Caco-2 (cell line): ENCODE results near the gene NUDT19. TPM values are rescaled to one million over a fixed set of nuclear protein-coding genes. Genes with fewer than 3 reads are reported as not detected.
"Not testable (repeated sequence)": the region's sequence is repeated elsewhere in the genome, so short reads cannot be mapped to it uniquely, and the experiment has no call there.

Experiments used
- BruUV-seq: library from RNA; stranded (reverse); fragments of 400-500 nt; replicated peaks from 2 replicates; lab custom pipeline; 2021; lab: Mats Ljungman, UMichigan
- CTCF ChIA-PET: fragments of 300-600 bp; sonication (Branson Sonifier 250); formaldehyde crosslinking; loops from one replicate; lab custom pipeline; 2022; ENCODE audit warnings: antibody characterized with exemption; lab: Charles Lee
- POLR2A ChIA-PET: fragments of 300-600 bp; sonication (Branson Sonifier 250); formaldehyde crosslinking; loops from one replicate; lab custom pipeline; 2022; ENCODE audit warnings: antibody characterized with exemption; lab: Charles Lee
- DNase-seq, 2 experiments: peaks; one replicate each; pipeline versions ENCODE4 v3.0.0 to v3.0.0-alpha.2; 2020 to 2022
- H3K27me3 ChIP-seq: replicated peaks from 2 replicates; pipeline ENCODE4 v1.6.0; 2011; ENCODE audit warnings: low read length; ENCODE audit not compliant: control insufficient read depth, insufficient read depth
- H3K36me3 ChIP-seq: 2 replicates; pipeline ENCODE4 v1.5.1; 2011; ENCODE audit warnings: low read length; ENCODE audit not compliant: control insufficient read depth, insufficient read depth
- H3K4me1 ChIP-seq: fragments of 250-450 bp; sonication (Bioruptor Pico); 2 replicates; pipeline ENCODE4 v1.5.1; 2020; ENCODE audit warnings: mild to moderate bottlenecking
- H3K4me3 ChIP-seq: 2 replicates; pipeline ENCODE4 v1.5.1; 2011; ENCODE audit warnings: low read depth, mild to moderate bottlenecking, control low read depth, low read length
- H3K9me3 ChIP-seq: fragments of 250-450 bp; sonication (Bioruptor Pico); 2 replicates; pipeline ENCODE4 v1.5.1; 2020; ENCODE audit warnings: mild to moderate bottlenecking, moderate library complexity
- H3K27ac Mint-ChIP-seq: one replicate; pipeline ENCODE4 v1.8.0; 2022; ENCODE audit warnings: mixed read lengths; ENCODE audit not compliant: unreplicated experiment
- H3K27me3 Mint-ChIP-seq: one replicate; pipeline ENCODE4 v1.8.0; 2022; ENCODE audit warnings: mixed read lengths; ENCODE audit not compliant: insufficient read depth, unreplicated experiment
- H3K36me3 Mint-ChIP-seq: one replicate; pipeline ENCODE4 v1.8.0; 2022; ENCODE audit warnings: mild to moderate bottlenecking, mixed read lengths; ENCODE audit not compliant: insufficient read depth, unreplicated experiment
- H3K4me1 Mint-ChIP-seq: one replicate; pipeline ENCODE4 v1.8.0; 2022; ENCODE audit warnings: low read depth, mixed read lengths; ENCODE audit not compliant: unreplicated experiment
- H3K4me3 Mint-ChIP-seq: one replicate; pipeline ENCODE4 v1.8.0; 2022; ENCODE audit warnings: mild to moderate bottlenecking, moderate library complexity, mixed read lengths; ENCODE audit not compliant: unreplicated experiment
- H3K9me3 Mint-ChIP-seq: one replicate; pipeline ENCODE4 v1.8.0; 2022; ENCODE audit warnings: mixed read lengths; ENCODE audit not compliant: unreplicated experiment
- CTCF ChIP-seq, 2 experiments: fragments of 200-600 bp in 1 of 2; IDR thresholded peaks; 1 replicate in 1 of 2; 2 replicates in 1 of 2; pipeline versions ENCODE4 v1.5.1 to v1.8.0; 2011 to 2022; ENCODE audit warnings: antibody characterized with exemption in 1 of 2, control low read depth in 1 of 2, inconsistent platforms in 1 of 2, low read depth in 1 of 2, low read length in 1 of 2, mild to moderate bottlenecking in 1 of 2, moderate library complexity in 1 of 2; ENCODE audit not compliant: insufficient read depth in 1 of 2, severe bottlenecking in 1 of 2, unreplicated experiment in 1 of 2
- intact Hi-C: fragments of 100-400 bp; cut with micrococcal nuclease; formaldehyde crosslinking; loops from one replicate; pipeline ENCODE4 v1.10.0; 2022; ENCODE audit not compliant: unreplicated experiment
- total RNA-seq: library from RNA; stranded (reverse); gene quantifications from 2 replicates; pipeline ENCODE4 v1.2.3, GENCODE V29; 2022

The NUDT19 gene
- total RNA-seq, 1 experiment from 2014 or later, result 24.4 TPM

- Mint-ChIP-seq H3K4me3 (no peak overlapping the region), H3K27me3 (no peaks in the 10 kb centered on the region), H3K36me3 (peaks cover 60% of the 10 kb centered on the region), H3K4me1 (no peaks in the 10 kb centered on the region), H3K27ac (no peak overlapping the region), H3K9me3 (no peaks in the 10 kb centered on the region)
- intact Hi-C loops, result no loop called here
- no peak for DNase-seq
- BruUV-seq, result no TSS peak
- H3K4me1 ChIP-seq, result no peaks in the 10 kb centered on the region
- no peaks in the 10 kb centered on the region for H3K27me3 ChIP-seq
- peaks cover 12% of the 10 kb centered on the region for H3K9me3 ChIP-seq
- POLR2A ChIA-PET, result no interaction called here
- H3K36me3 ChIP-seq, result peaks cover 4% of the 10 kb centered on the region; the same call in 1 of the 2 replicates
- no peak overlapping the region for H3K4me3 ChIP-seq
- CTCF ChIA-PET, result no interaction called here
- no peak for TF ChIP-seq CTCF (IDR thresholded peaks at IDR 0.05; ENCODE audit: insufficient read depth in 1 of 2, low read depth in 1 of 2, low read length in 1 of 2, severe bottlenecking in 1 of 2, unreplicated experiment in 1 of 2)
These were observed 16.8 kb downstream of the NUDT19 start for GRCh38 chr19:32708457-32708856.

GRCh38 chr19:32709032-32709431 lies 17.4 kb downstream of the NUDT19 start:
- Mint-ChIP-seq H3K36me3 (peaks cover 57% of the 10 kb centered on the region), H3K4me3 (no peak overlapping the region), H3K27ac (no peak overlapping the region), H3K4me1 (no peaks in the 10 kb centered on the region), H3K9me3 (no peaks in the 10 kb centered on the region), H3K27me3 (no peaks in the 10 kb centered on the region)
- ChIA-PET CTCF (no interaction called here), POLR2A (no interaction called here)
- Histone ChIP-seq H3K4me3 (no peak overlapping the region), H3K9me3 (peaks cover 7% of the 10 kb centered on the region), H3K36me3 (peaks cover 4% of the 10 kb centered on the region; the same call in 1 of the 2 replicates), H3K4me1 (no peaks in the 10 kb centered on the region), H3K27me3 (no peaks in the 10 kb centered on the region)
- DNase-seq, result no peak
- BruUV-seq, result no TSS peak
- intact Hi-C loops, result no loop called here
- TF ChIP-seq CTCF (IDR thresholded peaks at IDR 0.05; ENCODE audit: insufficient read depth in 1 of 2, low read depth in 1 of 2, low read length in 1 of 2, severe bottlenecking in 1 of 2, unreplicated experiment in 1 of 2), result no peak

- Mint-ChIP-seq H3K4me1 (no peaks in the 10 kb centered on the region), H3K4me3 (no peak overlapping the region), H3K9me3 (no peaks in the 10 kb centered on the region), H3K36me3 (peaks cover 56% of the 10 kb centered on the region), H3K27me3 (no peaks in the 10 kb centered on the region), H3K27ac (no peak overlapping the region)
- H3K36me3 ChIP-seq, result peaks cover 2% of the 10 kb centered on the region; the same call in 1 of the 2 replicates
- ChIA-PET POLR2A (no interaction called here), CTCF (no interaction called here)
- no TSS peak for BruUV-seq
- no peaks in the 10 kb centered on the region for H3K27me3 ChIP-seq
- H3K4me1 ChIP-seq, result no peaks in the 10 kb centered on the region
- TF ChIP-seq CTCF (IDR thresholded peaks at IDR 0.05; ENCODE audit: insufficient read depth in 1 of 2, low read depth in 1 of 2, low read length in 1 of 2, severe bottlenecking in 1 of 2, unreplicated experiment in 1 of 2), result no peak
- no peaks in the 10 kb centered on the region for H3K9me3 ChIP-seq
- H3K4me3 ChIP-seq, result no peak overlapping the region
- DNase-seq, result no peak
- intact Hi-C loops, result no loop called here
These were observed 20.1 kb downstream of the NUDT19 start for GRCh38 chr19:32711747-32712146.

GRCh38 chr19:32716203-32716602 lies 24.6 kb downstream of the NUDT19 start:
- intact Hi-C loops, H3K27ac Mint-ChIP-seq, H3K27me3 ChIP-seq, H3K9me3 ChIP-seq, CTCF ChIA-PET, H3K36me3 ChIP-seq, BruUV-seq, DNase-seq, H3K27me3 Mint-ChIP-seq, H3K4me1 ChIP-seq, POLR2A ChIA-PET, H3K4me3 ChIP-seq, H3K9me3 Mint-ChIP-seq, H3K4me3 Mint-ChIP-seq: not testable (repeated sequence)
- peaks cover 30% of the 10 kb centered on the region for H3K36me3 Mint-ChIP-seq
- H3K4me1 Mint-ChIP-seq, result peaks cover 11% of the 10 kb centered on the region
